ENCODE results near the gene SF3A2. TPM values are rescaled to one million over a fixed set of nuclear protein-coding genes. Genes with fewer than 3 reads are reported as not detected.
A peak's percentile ranks its signal among the peaks of the same experiment; 100 is the strongest.
"Not testable (repeated sequence)": the region's sequence is repeated elsewhere in the genome, so short reads cannot be mapped to it uniquely, and the experiment has no call there.

The SF3A2 gene
- total RNA-seq, 1 donor from 2014 or later: 129 TPM

- Mint-ChIP-seq H3K4me1 (ENCODE audit: unreplicated experiment) (peaks cover 12% of the 10 kb centered on the region), H3K4me3 (peak overlapping the region; percentile 25), H3K27ac (peak overlapping the region; percentile 55), H3K9me3 (no peaks in the 10 kb centered on the region), H3K27me3 (peaks cover 6% of the 10 kb centered on the region), H3K36me3 (peaks cover 11% of the 10 kb centered on the region)
- no peak for DNase-seq (ENCODE audit: extremely low spot score, unreplicated experiment)
- TF ChIP-seq CTCF (conservative IDR thresholded peaks at IDR 0.05): no peak
Measured at GRCh38 chr19:2277138-2277537, 40.5 kb downstream of the SF3A2 start.

GRCh38 chr19:2278459-2279158 is 42.0 kb downstream of the SF3A2 start:
- no peaks in the 10 kb centered on the region for H3K9me3 Mint-ChIP-seq
- no peak for TF ChIP-seq CTCF (conservative IDR thresholded peaks at IDR 0.05)

GRCh38 chr19:2280633-2281264 is 44.1 kb downstream of the SF3A2 start:
- H3K27me3 Mint-ChIP-seq: peaks cover 28% of the 10 kb centered on the region
- no peaks in the 10 kb centered on the region for H3K9me3 Mint-ChIP-seq
- no peak for TF ChIP-seq CTCF (conservative IDR thresholded peaks at IDR 0.05)
- peaks cover 5% of the 10 kb centered on the region for H3K4me1 Mint-ChIP-seq (ENCODE audit: unreplicated experiment)
- no peak overlapping the region for H3K4me3 Mint-ChIP-seq
- no peak overlapping the region for H3K27ac Mint-ChIP-seq
- no peaks in the 10 kb centered on the region for H3K36me3 Mint-ChIP-seq
- DNase-seq (ENCODE audit: extremely low spot score, unreplicated experiment): no peak

More at GRCh38 chr19:2278459-2279158, 42.0 kb downstream of the SF3A2 start:
- Mint-ChIP-seq H3K36me3 (peaks cover 11% of the 10 kb centered on the region), H3K4me3 (no peak overlapping the region), H3K27me3 (peaks cover 15% of the 10 kb centered on the region), H3K4me1 (ENCODE audit: unreplicated experiment) (peaks cover 17% of the 10 kb centered on the region), H3K27ac (no peak overlapping the region)
- no peak for DNase-seq (ENCODE audit: extremely low spot score, unreplicated experiment)

GRCh38 chr19:2281265-2282061 is 44.8 kb downstream of the SF3A2 start:
- not testable (repeated sequence) for H3K4me3 Mint-ChIP-seq; H3K27ac Mint-ChIP-seq; DNase-seq (ENCODE audit: extremely low spot score, unreplicated experiment); H3K36me3 Mint-ChIP-seq; H3K9me3 Mint-ChIP-seq; H3K4me1 Mint-ChIP-seq (ENCODE audit: unreplicated experiment)
- H3K27me3 Mint-ChIP-seq: peaks cover 34% of the 10 kb centered on the region

- H3K4me1 Mint-ChIP-seq (ENCODE audit: unreplicated experiment): peaks cover 5% of the 10 kb centered on the region
- H3K27ac Mint-ChIP-seq: peak within 1 kb of the TSS; percentile 28
- no peak for TF ChIP-seq CTCF (conservative IDR thresholded peaks at IDR 0.05)
- no peaks in the 10 kb centered on the region for H3K9me3 Mint-ChIP-seq
- DNase-seq (ENCODE audit: extremely low spot score, unreplicated experiment): no peak
- peaks cover 38% of the 10 kb centered on the region for H3K27me3 Mint-ChIP-seq
- H3K36me3 Mint-ChIP-seq: no peaks in the 10 kb centered on the region
- peak within 1 kb of the TSS; percentile 44 for H3K4me3 Mint-ChIP-seq
Measured at GRCh38 chr19:2282062-2282861, 45.6 kb downstream of the SF3A2 start, which contains the start of gene PEAK3. Gene PEAK3, minus strand, starts transcription at chr19:2282175. Its CDS starts 1,244 bp downstream, at chr19:2280931.

Data from type B pancreatic cell (in vitro differentiated cells).